HTERT RPE-1 (cell line): ENCODE measurements around the gene SMG6.
"Not testable (repeated sequence)": the region's sequence is repeated elsewhere in the genome, so short reads cannot be mapped to it uniquely, and the experiment has no call there.

ENCODE experiments used
- in situ Hi-C: fragments of 300-500 bp; cut with MboI; formaldehyde crosslinking; loops from 4 replicates; pipeline ENCODE4 v1.14.3; 2020; ENCODE audit warnings: low sequenced_read_pairs

Gene SMG6

DNA sequence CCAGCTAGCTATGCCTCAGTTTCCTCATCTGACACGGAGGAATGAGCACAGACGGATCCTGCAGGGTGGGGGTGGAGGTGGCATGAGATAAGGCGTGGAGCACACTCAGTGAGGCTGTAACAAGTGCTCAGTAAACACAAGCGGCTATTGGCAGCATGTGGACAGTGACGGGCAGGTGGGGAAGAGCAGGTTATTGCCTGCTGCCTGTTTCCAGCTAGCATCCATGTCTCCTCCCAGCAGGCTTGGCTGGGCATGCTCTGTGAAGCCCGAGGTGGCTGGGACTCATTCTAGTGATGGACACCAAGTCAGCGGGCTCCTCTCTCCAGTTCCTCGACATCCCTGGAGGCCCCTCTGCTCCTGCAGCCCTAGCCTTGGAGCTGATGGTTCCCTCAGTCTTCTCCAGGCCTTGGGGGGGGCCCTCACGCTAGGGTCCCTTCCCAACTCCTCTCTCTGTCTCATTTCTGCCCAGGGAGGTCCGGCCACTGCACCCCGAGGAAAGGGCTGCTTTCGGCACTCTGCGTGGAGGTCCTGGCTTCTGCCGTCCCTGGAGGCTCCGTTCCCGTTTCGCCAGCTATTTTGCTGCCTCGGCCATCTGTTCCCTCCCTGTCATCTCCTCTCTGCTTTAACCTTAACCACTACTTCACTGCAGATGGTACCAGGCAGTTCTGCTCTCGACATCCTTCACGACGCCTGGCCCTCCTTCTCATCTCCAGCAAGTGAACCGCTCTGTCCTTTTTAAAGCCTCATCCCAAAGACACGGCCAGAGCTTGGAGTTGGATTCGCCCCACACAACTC is 284.7 kb downstream of the SMG6 start:
- in situ Hi-C loops, result no loop called here

DNA sequence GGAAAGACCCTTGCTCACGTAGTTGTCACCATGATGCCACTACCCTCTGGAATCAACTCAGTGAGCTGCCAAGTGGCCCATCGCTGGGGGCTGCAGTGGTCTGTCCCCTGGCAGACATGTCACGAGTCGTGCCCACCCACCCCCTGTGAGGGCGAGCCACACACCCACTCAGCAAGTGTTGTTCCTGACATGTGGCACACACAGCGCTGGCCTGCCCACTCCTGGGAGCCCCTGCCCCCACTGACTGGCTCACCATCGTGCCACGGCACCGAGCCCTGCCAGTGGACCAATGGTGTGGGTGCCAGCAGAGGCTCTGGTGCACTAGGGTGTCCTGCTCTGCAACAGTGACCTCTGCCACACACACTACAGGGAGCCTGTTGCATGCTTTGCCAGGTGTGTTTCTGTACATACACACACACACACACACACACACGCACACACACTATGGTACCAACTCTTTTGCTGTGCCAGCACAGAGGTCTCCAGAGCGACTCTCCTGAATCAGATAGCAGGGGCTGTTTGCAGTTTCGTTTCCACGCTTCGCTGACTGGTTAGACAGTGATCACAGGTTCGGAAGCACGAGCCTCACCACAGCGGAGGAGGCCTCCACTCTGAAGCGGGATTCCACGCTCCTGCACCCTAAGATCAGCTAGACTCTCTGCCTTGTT is 286.2 kb downstream of the SMG6 start:
- in situ Hi-C loops, result no loop called here

DNA sequence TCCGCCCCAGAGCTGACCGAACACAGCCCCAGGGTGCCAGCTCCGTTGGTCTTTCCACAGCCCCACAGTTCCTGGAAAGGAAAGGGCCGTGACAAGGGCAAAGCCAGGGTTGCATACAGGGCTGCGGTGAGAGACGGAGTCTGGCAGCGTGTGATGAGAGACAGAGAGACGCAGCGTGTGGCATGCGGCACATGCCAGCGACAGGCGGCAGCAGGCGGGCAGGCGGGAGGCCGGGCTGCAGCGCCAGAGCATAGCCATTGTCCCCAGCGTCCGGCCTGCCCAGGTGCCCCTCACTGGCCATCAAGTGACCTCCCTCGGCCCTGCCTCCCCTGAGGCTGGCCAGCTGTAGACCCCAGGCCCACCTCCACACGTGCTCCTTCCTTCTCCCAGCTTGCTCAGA is 287.1 kb downstream of the SMG6 start:
- in situ Hi-C loops, result no loop called here

DNA sequence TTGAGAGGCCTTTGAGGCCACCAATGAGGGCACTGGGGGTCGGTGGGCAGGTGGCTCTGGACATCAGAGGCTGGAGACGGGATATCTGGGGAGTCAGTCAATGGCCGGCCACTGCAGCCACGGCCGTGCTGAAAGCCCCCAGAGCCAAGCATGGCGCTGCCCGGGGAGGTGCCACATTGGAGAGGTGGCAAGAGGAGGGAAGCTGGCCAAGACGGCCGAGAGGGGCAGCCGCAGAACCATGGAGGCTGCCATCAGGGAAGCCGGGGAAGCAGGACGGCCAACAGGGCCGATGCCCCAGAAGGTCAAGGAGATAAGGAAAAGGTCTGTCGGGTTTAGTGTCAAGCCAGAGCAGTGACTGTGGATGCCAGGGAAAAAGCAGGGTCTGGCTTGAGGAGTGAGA is 288.3 kb downstream of the SMG6 start:
- in situ Hi-C loops, result no loop called here

DNA sequence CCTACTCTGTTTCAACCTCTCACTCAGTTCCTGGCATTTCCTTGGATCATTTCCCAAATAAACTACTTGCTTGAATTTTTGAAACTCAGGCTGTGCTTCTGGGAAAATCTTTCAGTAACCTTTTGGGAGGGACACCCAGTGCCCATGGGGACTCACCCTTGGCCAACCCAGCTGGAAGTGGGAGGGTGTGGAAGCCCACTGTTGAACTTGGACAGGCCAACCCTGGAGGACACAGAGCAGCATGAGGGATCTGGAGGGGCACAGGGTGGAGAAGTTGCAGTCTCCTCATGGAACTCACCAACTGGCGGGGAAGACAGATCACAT is 289.6 kb downstream of the SMG6 start:
- in situ Hi-C loops, result no loop called here

DNA sequence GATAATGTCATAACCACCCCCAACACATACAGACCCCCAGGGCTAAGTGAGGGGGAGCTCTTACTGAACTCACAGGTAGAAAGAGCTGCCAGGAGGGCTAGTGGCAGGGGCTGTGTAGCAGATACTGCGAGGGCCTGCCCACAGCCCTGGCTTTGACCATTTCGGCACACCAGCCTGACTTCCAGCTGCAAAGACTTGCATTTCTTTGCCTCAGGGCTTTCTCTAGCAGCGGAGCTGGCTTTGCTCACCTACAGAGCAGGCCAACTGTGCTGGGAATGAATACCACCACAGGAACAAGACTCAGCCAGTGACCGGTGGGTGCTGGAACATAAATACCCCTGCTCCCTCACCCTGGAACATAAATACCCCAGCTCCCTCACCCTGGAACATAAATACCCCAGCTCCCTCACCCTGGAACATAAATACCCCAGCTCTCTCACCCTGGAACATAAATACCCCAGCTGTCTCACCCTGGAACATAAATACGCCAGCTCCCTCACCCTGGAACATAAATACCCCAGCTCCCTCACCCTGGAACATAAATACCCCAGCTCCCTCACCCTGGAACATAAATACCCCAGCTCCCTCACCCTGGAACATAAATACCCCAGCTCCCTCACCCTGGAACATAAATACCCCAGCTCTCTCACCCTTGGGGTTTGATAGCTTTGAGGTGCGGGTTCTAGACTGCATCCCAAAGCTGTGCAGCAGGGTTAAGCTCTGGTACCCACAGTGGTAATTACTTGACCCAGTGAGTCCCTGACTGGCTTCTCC is 290.2 kb downstream of the SMG6 start:
- in situ Hi-C loops, result not testable (repeated sequence)

DNA sequence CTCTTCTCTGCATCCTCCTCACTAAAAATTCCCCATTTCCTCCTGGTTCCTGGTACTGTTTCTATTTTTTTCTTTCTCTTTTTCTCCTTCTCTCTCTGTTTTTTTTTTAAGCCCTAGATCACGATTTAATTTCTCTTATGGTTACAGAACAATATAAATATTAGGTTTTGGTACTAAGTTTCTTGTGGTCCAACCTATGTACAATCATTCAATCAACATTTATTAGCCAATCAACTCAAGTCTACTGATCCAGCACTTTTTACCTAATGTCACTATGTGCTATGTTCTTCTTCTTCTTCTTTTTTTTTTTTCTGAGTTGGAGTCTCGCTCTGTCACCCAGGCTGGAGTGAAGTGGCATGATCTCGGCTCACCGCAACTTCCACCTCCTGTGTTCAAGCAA is 291.1 kb downstream of the SMG6 start:
- in situ Hi-C loops, result no loop called here

DNA sequence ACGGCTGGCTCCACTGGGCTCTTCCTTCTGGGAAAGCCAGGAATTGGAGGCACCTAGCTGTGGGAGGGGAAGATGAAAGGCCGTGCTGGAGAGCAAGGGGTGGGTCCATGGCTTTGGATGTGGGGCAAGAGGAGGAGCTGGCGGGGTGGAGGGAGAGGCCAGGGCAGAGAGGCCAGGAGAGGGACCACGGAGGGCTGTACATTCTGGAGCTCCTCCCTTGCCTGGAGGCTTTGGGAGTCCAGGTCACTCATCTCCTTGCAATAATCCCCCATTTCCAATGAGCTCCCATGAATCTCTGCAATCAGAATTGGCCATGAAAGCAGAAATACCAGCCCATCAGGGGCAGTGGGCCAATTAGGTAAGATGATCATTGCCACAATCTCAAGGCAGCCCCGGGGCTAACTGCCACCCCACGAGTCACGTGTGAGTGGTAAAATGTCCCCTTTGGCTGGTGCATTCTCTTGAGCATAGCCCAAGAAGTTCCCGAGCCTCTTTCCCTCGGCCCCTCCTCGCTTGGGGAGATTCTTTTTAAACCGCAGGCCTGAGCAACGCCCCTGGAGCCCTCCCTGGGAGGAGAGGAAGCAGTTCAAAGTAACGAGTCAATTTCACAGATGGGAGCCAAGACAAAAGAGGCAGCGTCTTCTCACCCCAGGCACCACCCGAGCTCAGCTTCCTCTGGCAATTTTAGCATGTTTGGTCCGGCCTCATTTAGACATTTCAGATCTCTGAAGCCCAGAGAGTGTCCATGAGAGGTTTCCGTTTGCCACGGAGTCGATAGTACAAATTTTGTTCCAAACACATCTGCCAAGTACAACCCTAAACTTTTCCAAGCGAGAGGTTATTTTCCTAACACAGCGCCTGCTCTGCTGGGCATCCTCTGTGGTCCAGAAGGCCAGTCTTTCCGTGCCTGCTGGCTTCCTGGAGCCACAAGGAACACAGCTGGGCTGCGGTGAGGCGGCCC is 291.9 kb downstream of the SMG6 start:
- in situ Hi-C loops, result no loop called here
